Glutamatergic neuron (in vitro differentiated cells): Measurements from ENCODE around the gene SRXN1. TPM values are rescaled to one million over a fixed set of nuclear protein-coding genes. Genes with fewer than 3 reads are reported as not detected.

Experiments
- DNase-seq: peaks from one replicate; pipeline ENCODE4 v3.0.0; 2022
- H3K27ac Mint-ChIP-seq: one replicate; pipeline ENCODE4 v1.8.0; 2020; ENCODE audit warnings: mild to moderate bottlenecking, mixed read lengths, inconsistent platforms; ENCODE audit not compliant: unreplicated experiment
- H3K27me3 Mint-ChIP-seq: one replicate; pipeline ENCODE4 v1.8.0; 2020; ENCODE audit warnings: mild to moderate bottlenecking, moderate library complexity, mixed read lengths, inconsistent platforms; ENCODE audit not compliant: unreplicated experiment
- H3K36me3 Mint-ChIP-seq: one replicate; pipeline ENCODE4 v1.8.0; 2020; ENCODE audit warnings: mild to moderate bottlenecking, mixed read lengths, inconsistent platforms; ENCODE audit not compliant: unreplicated experiment
- H3K4me1 Mint-ChIP-seq: one replicate; pipeline ENCODE4 v1.8.0; 2020; ENCODE audit warnings: mild to moderate bottlenecking, low read depth, mixed read lengths, inconsistent platforms; ENCODE audit not compliant: unreplicated experiment
- H3K4me3 Mint-ChIP-seq: one replicate; pipeline ENCODE4 v1.8.0; 2020; ENCODE audit warnings: mild to moderate bottlenecking, mixed read lengths, inconsistent platforms; ENCODE audit not compliant: unreplicated experiment
- H3K9me3 Mint-ChIP-seq: one replicate; pipeline ENCODE4 v1.8.0; 2020; ENCODE audit warnings: mild to moderate bottlenecking, moderate library complexity, mixed read lengths, inconsistent platforms; ENCODE audit not compliant: unreplicated experiment
- long read RNA-seq: library from polyadenylated mRNA; unstranded; transcript quantifications from one replicate; pipeline ENCODE4 v2.0.0, GENCODE V29; 2020; ENCODE audit not compliant: unreplicated experiment
- total RNA-seq: library from RNA; stranded (reverse); fragmentation: NEBNext Ultra II Directional; extraction: Animal tissue kit (Norgen Biotek cat#: 25700); gene quantifications from one replicate; pipeline ENCODE4 v1.2.1, GENCODE V29; 2021; ENCODE audit not compliant: unreplicated experiment
- TF ChIP-seq, protein P1 (sequence below): fragments of 200-600 bp; sonication (generic); IDR thresholded peaks from one replicate; pipeline ENCODE4 v1.5.0; 2021; ENCODE audit not compliant: partially characterized antibody, unreplicated experiment

SRXN1 gene
- total RNA-seq, result 6.3 TPM
- long read RNA-seq, result 0 reads

DNA sequence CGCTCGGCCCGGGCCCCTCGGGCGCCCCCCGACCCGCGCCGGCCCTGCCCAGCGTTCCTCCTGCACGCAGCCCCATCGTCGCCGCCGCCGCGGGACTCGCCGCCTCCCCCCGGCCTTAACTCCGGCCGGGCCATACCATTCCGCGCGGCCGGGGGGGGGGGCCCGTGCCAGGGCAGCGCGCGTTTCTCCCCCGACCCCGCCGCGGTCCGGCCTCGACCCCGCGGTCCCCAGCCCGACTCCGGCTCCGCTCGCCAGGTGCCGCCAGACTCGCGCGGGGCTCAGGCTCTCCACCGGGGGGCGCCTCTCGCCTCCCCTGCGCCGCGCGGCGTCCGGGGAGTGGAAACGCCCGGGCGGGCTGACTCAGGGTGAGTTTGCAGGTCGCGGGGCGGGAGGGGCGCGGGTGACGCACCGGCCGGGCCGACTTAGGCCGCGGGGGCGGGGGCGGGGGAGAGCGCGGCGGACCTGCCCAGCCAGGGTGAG lies at the start of gene SRXN1:
TSS of gene SRXN1 (minus strand) at position 91 of the 480 bp plus-strand sequence. CDS start at position 76, 15 bp downstream.
- H3K27me3 Mint-ChIP-seq, result peaks cover 6% of the 10 kb centered on the region

DNA sequence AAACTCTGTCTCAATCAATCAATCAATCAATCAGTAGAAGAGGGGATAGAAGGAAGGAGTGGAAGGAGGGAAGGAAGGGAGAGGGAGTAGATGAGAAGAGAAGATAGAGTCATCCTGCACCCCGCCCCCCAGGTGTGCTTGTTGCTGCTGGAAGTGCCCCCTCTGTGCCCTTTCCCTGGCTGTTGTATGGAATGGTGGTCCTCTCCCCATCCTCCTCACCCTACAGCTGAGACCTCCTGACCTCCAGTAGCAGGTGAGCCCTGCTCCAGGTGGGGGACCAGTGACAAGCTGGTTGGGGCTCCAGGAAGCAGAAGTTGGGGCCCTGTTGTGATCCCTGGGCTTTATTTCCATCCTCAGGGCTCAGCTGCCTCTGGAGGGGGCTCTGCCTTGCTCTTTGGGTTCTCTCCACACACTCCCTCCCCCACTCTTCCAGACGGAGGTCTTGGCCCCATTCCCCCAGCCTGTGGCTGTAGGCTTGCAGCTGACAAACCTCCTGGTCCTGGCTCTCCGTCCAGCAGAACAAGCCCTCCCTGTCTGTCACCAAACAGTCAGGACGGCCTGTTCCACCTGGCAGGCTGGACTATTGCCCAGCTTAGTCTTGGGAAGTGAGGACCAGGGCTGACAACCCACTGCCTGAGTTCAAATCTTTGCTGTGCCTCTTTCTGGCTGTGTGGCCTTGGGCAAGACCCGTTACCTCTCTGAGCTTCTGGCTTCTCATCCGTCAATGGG lies 48.6 kb upstream of the SRXN1 start:
- no peaks in the 10 kb centered on the region for H3K36me3 Mint-ChIP-seq
- H3K9me3 Mint-ChIP-seq, result peaks cover 8% of the 10 kb centered on the region
- no peak overlapping the region for H3K27ac Mint-ChIP-seq
- TF ChIP-seq, protein P1, sequence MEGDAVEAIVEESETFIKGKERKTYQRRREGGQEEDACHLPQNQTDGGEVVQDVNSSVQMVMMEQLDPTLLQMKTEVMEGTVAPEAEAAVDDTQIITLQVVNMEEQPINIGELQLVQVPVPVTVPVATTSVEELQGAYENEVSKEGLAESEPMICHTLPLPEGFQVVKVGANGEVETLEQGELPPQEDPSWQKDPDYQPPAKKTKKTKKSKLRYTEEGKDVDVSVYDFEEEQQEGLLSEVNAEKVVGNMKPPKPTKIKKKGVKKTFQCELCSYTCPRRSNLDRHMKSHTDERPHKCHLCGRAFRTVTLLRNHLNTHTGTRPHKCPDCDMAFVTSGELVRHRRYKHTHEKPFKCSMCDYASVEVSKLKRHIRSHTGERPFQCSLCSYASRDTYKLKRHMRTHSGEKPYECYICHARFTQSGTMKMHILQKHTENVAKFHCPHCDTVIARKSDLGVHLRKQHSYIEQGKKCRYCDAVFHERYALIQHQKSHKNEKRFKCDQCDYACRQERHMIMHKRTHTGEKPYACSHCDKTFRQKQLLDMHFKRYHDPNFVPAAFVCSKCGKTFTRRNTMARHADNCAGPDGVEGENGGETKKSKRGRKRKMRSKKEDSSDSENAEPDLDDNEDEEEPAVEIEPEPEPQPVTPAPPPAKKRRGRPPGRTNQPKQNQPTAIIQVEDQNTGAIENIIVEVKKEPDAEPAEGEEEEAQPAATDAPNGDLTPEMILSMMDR, result no peak
- no peak for DNase-seq
- no peak overlapping the region for H3K4me3 Mint-ChIP-seq
- peaks cover 2% of the 10 kb centered on the region for H3K27me3 Mint-ChIP-seq
- peaks cover 18% of the 10 kb centered on the region for H3K4me1 Mint-ChIP-seq

More for the DNA sequence above, at the start of gene SRXN1:
- Mint-ChIP-seq H3K36me3 (peaks cover 6% of the 10 kb centered on the region), H3K27ac (no peak within 1 kb of the TSS), H3K9me3 (peaks cover 11% of the 10 kb centered on the region), H3K4me1 (peaks cover 16% of the 10 kb centered on the region), H3K4me3 (peak within 1 kb of the TSS; percentile 80)
- TF ChIP-seq, protein P1, result peak; percentile 76
- peak; percentile 91 for DNase-seq

DNA sequence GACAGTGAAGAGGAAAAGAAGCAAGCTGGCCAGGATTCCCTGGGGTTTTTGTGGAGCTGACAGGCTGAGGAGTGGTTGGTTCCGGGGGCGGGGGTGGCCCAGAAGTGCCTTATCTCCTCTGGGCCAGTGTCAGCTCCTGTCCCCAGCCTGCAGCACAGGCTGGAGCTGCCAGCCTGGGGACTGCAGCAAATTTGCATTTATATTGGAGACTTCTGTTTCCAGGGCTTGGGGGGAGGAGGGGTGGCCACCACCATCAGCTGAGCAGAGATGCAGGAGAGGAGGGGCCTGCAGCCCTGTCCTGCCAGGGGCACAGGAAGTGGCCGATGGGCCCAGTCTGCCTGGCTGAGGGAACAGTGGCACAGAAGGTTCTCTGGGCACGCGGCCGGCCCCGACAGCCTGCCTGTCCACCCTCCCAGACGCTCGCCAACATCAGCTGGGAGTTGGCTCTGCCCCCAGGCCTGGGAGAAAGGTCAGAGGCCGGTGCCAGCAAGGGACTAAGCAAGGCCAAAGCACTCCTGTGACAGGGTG lies 46.9 kb upstream of the SRXN1 start:
- TF ChIP-seq, protein P1, result no peak
- Mint-ChIP-seq H3K27ac (peak overlapping the region; percentile 62), H3K36me3 (no peaks in the 10 kb centered on the region), H3K4me1 (peaks cover 18% of the 10 kb centered on the region), H3K9me3 (peaks cover 5% of the 10 kb centered on the region), H3K27me3 (peaks cover 2% of the 10 kb centered on the region), H3K4me3 (peak overlapping the region; percentile 15)
- DNase-seq, result peak; percentile 63

DNA sequence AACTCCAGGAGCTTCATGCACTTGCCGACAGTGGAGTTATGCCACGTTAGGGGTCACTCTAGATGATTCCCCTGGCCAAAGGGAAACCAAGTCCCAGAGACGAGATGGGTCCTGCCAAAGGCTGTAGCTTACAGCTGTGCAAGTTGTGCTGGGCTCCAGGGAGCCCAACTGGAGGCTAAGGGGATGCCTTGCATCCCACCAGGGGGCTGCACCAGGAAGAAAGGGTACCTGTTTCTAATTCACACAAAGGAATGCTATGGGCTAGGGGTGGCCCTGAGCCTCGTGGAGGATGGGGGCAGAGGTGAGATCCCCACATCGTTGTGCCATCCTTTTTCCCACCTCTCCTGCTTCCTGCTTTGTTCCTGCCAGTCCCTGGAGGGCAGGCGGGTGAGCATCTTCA lies 46.3 kb upstream of the SRXN1 start:
- peak overlapping the region; percentile 20 for H3K4me3 Mint-ChIP-seq
- peaks cover 5% of the 10 kb centered on the region for H3K9me3 Mint-ChIP-seq
- no peaks in the 10 kb centered on the region for H3K36me3 Mint-ChIP-seq
- H3K27me3 Mint-ChIP-seq, result peaks cover 2% of the 10 kb centered on the region
- no peak for DNase-seq
- TF ChIP-seq, protein P1, result no peak
- peak overlapping the region; percentile 62 for H3K27ac Mint-ChIP-seq
- H3K4me1 Mint-ChIP-seq, result peaks cover 18% of the 10 kb centered on the region

DNA sequence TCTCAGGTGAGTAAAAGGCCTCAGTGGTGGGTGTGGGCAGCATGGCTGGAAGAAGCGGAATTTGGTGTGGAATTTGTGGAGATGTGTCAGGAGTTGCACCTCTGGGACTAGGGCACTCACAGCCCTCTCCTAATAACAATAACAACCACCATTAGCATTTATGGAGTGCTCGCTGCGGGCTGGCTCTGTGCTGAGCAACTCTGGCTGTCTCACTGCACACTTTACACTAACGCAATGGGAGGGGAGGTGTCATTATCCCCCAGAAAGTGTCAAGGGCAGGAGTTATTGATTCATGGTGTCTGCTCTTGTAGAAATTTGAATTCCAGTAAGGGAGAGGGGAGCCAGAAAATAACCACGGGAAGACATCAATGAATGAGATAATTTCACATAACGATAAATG lies 45.3 kb upstream of the SRXN1 start:
- TF ChIP-seq, protein P1, result no peak
- DNase-seq, result no peak
- Mint-ChIP-seq H3K4me3 (peak overlapping the region; percentile 12), H3K9me3 (peaks cover 3% of the 10 kb centered on the region), H3K27ac (peak overlapping the region; percentile 48), H3K36me3 (peaks cover 2% of the 10 kb centered on the region), H3K27me3 (peaks cover 2% of the 10 kb centered on the region), H3K4me1 (peaks cover 18% of the 10 kb centered on the region)
